Skeletal muscle tissue (tissue), 4 donors: ENCODE measurements around the gene DGKI. TPM values are rescaled to one million over a fixed set of nuclear protein-coding genes. Genes with fewer than 3 reads are reported as not detected.

Source experiments
- H3K27ac ChIP-seq: one replicate; pipeline ENCODE4 v1.7.0; 2013; ENCODE audit warnings: mild to moderate bottlenecking, low read depth, low read length, inconsistent platforms
- H3K27me3 ChIP-seq, 3 donors: one replicate each; pipeline ENCODE4 v1.7.0; 2013; ENCODE audit warnings: low read length in 3 of 3; ENCODE audit not compliant: control insufficient read depth in 3 of 3, insufficient read depth in 3 of 3
- H3K36me3 ChIP-seq, 3 donors: one replicate each; pipeline ENCODE4 v1.7.0; 2013; ENCODE audit warnings: low read length in 3 of 3; ENCODE audit not compliant: control insufficient read depth in 3 of 3, insufficient read depth in 3 of 3
- H3K4me1 ChIP-seq, 3 donors: one replicate each; pipeline ENCODE4 v1.7.0; 2013; ENCODE audit warnings: low read length in 3 of 3, mild to moderate bottlenecking in 3 of 3; ENCODE audit not compliant: control insufficient read depth in 3 of 3, insufficient read depth in 3 of 3
- H3K4me3 ChIP-seq, 3 donors: one replicate each; pipeline ENCODE4 v1.7.0; 2013; ENCODE audit warnings: low read length in 3 of 3
- H3K9ac ChIP-seq, 3 donors: one replicate each; pipeline ENCODE4 v1.7.0; 2013; ENCODE audit warnings: low read length in 3 of 3, mild to moderate bottlenecking in 3 of 3, moderate library complexity in 2 of 3, low read depth in 1 of 3
- H3K9me3 ChIP-seq, 3 donors: one replicate each; pipeline ENCODE4 v1.7.0; 2013; ENCODE audit warnings: low read length in 3 of 3; ENCODE audit not compliant: control insufficient read depth in 3 of 3
- total RNA-seq: library from RNA; depleted of rRNA; stranded (reverse); fragments of >200 nt; gene quantifications from one replicate; pipeline ENCODE4 v1.2.3, GENCODE V29; 2014
- donor health status: Osteomylitis.

The DGKI gene
- total RNA-seq, 1 donor from 2014 or later = 1.0 TPM

GRCh38 chr7:137443616-137444015, 403.2 kb downstream of the DGKI start:
- Histone ChIP-seq H3K27ac (no peak overlapping the region), H3K4me3 (no peak overlapping the region), H3K9me3 (no peaks in the 10 kb centered on the region), H3K9ac (no peak overlapping the region), H3K36me3 (no peaks in the 10 kb centered on the region), H3K4me1 (no peaks in the 10 kb centered on the region), H3K27me3 (no peaks in the 10 kb centered on the region)

- no peak overlapping the region for H3K27ac ChIP-seq
- H3K9ac ChIP-seq = no peak overlapping the region
- H3K4me3 ChIP-seq = no peak overlapping the region
- no peaks in the 10 kb centered on the region for H3K4me1 ChIP-seq
- no peaks in the 10 kb centered on the region for H3K9me3 ChIP-seq
- no peaks in the 10 kb centered on the region for H3K27me3 ChIP-seq
- no peaks in the 10 kb centered on the region for H3K36me3 ChIP-seq
Observed at GRCh38 chr7:137441451-137441850, 405.3 kb downstream of the DGKI start.

DNA sequence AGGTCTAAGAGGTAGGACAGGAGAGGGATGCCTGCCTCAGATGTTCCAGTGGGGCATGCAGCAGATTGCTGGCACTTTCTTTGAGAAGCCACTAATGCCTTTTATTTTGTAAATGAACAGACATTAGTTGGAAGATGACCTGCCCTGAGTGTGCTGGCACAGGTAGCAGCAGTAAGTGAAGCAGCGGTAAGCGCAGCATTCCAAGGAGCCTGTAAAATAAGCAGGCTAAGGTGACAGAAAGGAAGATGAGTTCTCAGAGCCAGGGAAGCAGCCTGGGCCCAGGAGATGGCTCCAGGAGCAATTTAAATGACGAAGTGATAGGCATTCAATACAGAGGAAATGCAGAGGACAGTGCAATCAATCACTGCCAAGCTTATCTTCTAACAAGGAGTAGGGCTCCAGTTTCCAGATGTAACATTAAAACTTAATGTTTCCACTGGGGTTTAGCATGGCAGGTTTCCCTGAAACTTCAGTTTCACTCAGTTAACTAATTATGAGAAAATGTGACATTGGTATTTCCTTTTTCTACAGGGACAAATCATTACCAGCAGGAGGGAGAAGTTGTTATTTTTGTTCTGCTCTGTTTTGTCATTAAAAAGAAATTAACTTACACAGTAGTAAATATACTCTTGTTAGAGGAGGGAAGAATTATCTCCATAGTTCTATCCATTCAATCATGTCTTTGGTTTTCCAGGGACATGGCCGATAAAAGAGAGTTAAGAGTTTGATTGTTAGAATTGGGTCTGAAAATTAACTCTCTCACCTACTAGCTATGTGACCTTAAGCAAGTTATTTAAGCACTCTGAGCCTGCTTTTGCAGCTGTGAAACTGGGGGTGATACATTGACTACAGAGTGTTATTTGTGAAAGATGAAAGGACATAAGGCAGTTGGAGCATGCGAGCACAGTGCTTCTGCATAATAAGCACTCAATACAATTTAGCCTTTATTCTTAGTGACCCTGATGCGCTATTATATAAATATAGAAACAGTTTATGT, 406.6 kb downstream of the DGKI start:
- Histone ChIP-seq H3K36me3 (no peaks in the 10 kb centered on the region), H3K4me1 (no peaks in the 10 kb centered on the region), H3K9ac (no peak overlapping the region), H3K4me3 (no peak overlapping the region), H3K9me3 (no peaks in the 10 kb centered on the region), H3K27me3 (no peaks in the 10 kb centered on the region), H3K27ac (no peak overlapping the region)

GRCh38 chr7:137434946-137435345, 411.8 kb downstream of the DGKI start:
- Histone ChIP-seq H3K36me3 (no peaks in the 10 kb centered on the region), H3K9ac (no peak overlapping the region), H3K4me3 (no peak overlapping the region), H3K27me3 (no peaks in the 10 kb centered on the region), H3K4me1 (no peaks in the 10 kb centered on the region), H3K9me3 (no peaks in the 10 kb centered on the region), H3K27ac (no peak overlapping the region)

DNA sequence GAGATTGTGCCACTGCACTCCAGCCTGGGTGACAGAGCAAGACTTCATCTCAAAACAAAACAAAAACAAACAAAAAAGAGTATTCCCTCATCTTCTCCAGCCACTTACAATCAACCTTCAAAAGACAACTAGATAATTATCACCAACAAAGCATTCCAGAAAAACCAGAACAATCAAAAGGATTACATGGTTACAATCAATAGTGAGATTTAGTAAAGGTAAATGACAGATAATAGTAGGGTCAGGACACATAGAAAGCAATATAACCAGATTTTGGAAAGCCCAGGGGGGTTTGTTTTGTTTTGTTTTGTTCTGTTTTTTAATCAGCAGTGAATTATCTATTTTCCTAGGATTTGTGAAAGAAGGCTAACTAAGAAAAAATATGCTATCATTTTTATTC, 412.2 kb downstream of the DGKI start:
- no peak overlapping the region for H3K27ac ChIP-seq
- no peak overlapping the region for H3K9ac ChIP-seq
- H3K36me3 ChIP-seq = no peaks in the 10 kb centered on the region
- no peak overlapping the region for H3K4me3 ChIP-seq
- H3K9me3 ChIP-seq = no peaks in the 10 kb centered on the region
- H3K4me1 ChIP-seq = no peaks in the 10 kb centered on the region
- H3K27me3 ChIP-seq = no peaks in the 10 kb centered on the region

DNA sequence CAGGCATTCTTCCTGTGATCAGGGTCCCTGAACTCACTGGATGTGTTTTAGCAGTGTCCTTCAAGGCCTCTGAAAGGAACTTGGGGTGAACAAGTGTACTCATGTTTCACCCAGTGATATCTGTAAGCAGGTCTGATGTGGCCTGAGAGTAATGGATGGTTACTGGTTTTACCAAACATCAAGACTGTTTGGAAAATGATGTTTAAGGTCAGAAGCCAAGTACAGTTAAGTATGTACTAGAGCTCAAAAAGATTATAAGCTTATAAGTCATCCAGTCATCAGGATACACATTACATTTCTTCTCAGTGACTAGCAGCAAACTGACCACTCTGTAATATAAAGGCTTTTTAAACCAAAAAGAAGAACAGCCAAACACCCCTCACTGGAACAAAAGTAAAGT, 423.5 kb downstream of the DGKI start:
- Histone ChIP-seq H3K4me1 (no peaks in the 10 kb centered on the region), H3K4me3 (no peak overlapping the region), H3K9me3 (no peaks in the 10 kb centered on the region), H3K27ac (no peak overlapping the region), H3K9ac (no peak overlapping the region), H3K27me3 (no peaks in the 10 kb centered on the region), H3K36me3 (no peaks in the 10 kb centered on the region)

DNA sequence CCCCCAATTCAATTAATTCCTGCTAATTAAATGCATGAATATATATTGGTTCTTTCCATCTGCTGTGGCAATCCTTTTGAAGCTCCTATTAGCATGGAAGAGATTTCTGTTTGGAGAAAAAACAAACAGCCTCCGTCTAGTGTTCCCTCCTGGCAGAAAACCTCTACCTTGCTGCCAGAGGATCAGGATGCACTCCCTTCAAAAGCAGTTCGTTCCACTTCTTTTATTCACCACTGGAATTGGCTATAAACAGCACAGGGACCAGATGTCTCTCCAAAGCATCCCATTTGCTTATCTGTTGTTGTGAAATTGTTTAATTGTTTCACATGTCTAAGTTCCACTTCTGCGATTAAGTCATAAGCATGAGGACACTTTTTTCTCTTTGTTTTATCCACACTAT, 425.4 kb downstream of the DGKI start:
- no peak overlapping the region for H3K9ac ChIP-seq
- no peaks in the 10 kb centered on the region for H3K4me1 ChIP-seq
- no peak overlapping the region for H3K27ac ChIP-seq
- H3K9me3 ChIP-seq = no peaks in the 10 kb centered on the region
- no peak overlapping the region for H3K4me3 ChIP-seq
- H3K36me3 ChIP-seq = no peaks in the 10 kb centered on the region
- H3K27me3 ChIP-seq = no peaks in the 10 kb centered on the region

- Histone ChIP-seq H3K9ac (no peak overlapping the region), H3K4me3 (no peak overlapping the region), H3K36me3 (no peaks in the 10 kb centered on the region), H3K9me3 (no peaks in the 10 kb centered on the region), H3K27me3 (no peaks in the 10 kb centered on the region), H3K27ac (no peak overlapping the region), H3K4me1 (no peaks in the 10 kb centered on the region)
Observed at GRCh38 chr7:137418841-137419240, 427.9 kb downstream of the DGKI start.

GRCh38 chr7:137417464-137417863, 429.3 kb downstream of the DGKI start:
- H3K9ac ChIP-seq = no peak overlapping the region
- no peaks in the 10 kb centered on the region for H3K27me3 ChIP-seq
- H3K4me1 ChIP-seq = no peaks in the 10 kb centered on the region
- no peak overlapping the region for H3K27ac ChIP-seq
- H3K36me3 ChIP-seq = no peaks in the 10 kb centered on the region
- H3K9me3 ChIP-seq = no peaks in the 10 kb centered on the region
- H3K4me3 ChIP-seq = no peak overlapping the region

- Histone ChIP-seq H3K4me3 (no peak overlapping the region), H3K4me1 (no peaks in the 10 kb centered on the region), H3K27ac (no peak overlapping the region), H3K9ac (no peak overlapping the region), H3K36me3 (no peaks in the 10 kb centered on the region), H3K27me3 (no peaks in the 10 kb centered on the region), H3K9me3 (no peaks in the 10 kb centered on the region)
Observed at GRCh38 chr7:137413901-137414300, 432.9 kb downstream of the DGKI start.
